HEK293 (cell line): ENCODE measurements around the gene TCF3.

Source experiments
- CTCF ChIA-PET: fragments of 350-600 bp; formaldehyde crosslinking; extraction: SDS; loops from one replicate; lab custom pipeline; 2021; ENCODE audit warnings: antibody characterized with exemption; lab: Yijun Ruan, JAX
- POLR2A ChIA-PET: fragments of 300-600 bp; formaldehyde crosslinking; extraction: SDS; loops from one replicate; lab custom pipeline; 2020; ENCODE audit warnings: antibody characterized with exemption, inconsistent platforms; lab: Yijun Ruan, JAX
- H3K27ac ChIP-seq: fragments of 200-500 bp; sonication (Bioruptor generic); 2 replicates; pipeline ENCODE4 v1.5.1; 2014; ENCODE audit warnings: low read depth, low read length, control low read depth, inconsistent platforms; ENCODE audit errors: extremely low read depth
- H3K36me3 ChIP-seq, 2 experiments: fragments of 200-500 bp in 1 of 2; sonication (Bioruptor generic) in 1 of 2; 1 replicate in 1 of 2; 2 replicates in 1 of 2; pipeline ENCODE4 v1.5.1; 2014 to 2017; ENCODE audit warnings: inconsistent platforms in 2 of 2, low read length in 2 of 2; ENCODE audit not compliant: control insufficient read depth in 2 of 2, insufficient read depth in 1 of 2
- H3K4me1 ChIP-seq: fragments of 200-500 bp; sonication (Bioruptor generic); 2 replicates; pipeline ENCODE4 v1.5.1; 2014; ENCODE audit warnings: mild to moderate bottlenecking, low read length, inconsistent platforms; ENCODE audit not compliant: control insufficient read depth, insufficient read depth
- H3K4me3 ChIP-seq: 2 replicates; pipeline ENCODE4 v1.5.1; 2011; ENCODE audit warnings: low read depth, mild to moderate bottlenecking, control low read depth, low read length, moderate library complexity
- H3K9me3 ChIP-seq: fragments of 200-500 bp; sonication (Bioruptor generic); 2 replicates; pipeline ENCODE4 v1.5.1; 2014; ENCODE audit warnings: low read depth, low read length, inconsistent platforms; ENCODE audit not compliant: control insufficient read depth, insufficient read depth
- EGR2 ChIP-seq: fragments of 450-650 bp; formaldehyde crosslinking; IDR thresholded peaks from 2 replicates; pipeline ENCODE4 v1.5.1; 2016; ENCODE audit warnings: low read depth, missing biosample characterization, missing genetic modification characterization
- GLIS1 ChIP-seq: fragments of 450-650 bp; formaldehyde crosslinking; IDR thresholded peaks from 2 replicates; pipeline ENCODE4 v1.5.1; 2016; ENCODE audit warnings: missing biosample characterization, missing genetic modification characterization
- GLIS2 ChIP-seq: fragments of 450-650 bp; formaldehyde crosslinking; IDR thresholded peaks from 2 replicates; pipeline ENCODE4 v1.5.1; 2016; ENCODE audit warnings: missing biosample characterization, missing genetic modification characterization
- PRDM1 ChIP-seq: fragments of 450-650 bp; formaldehyde crosslinking; IDR thresholded peaks from 2 replicates; pipeline ENCODE4; 2016; ENCODE audit warnings: missing biosample characterization, missing genetic modification characterization
- TCF7L2 ChIP-seq: IDR thresholded peaks from 2 replicates; pipeline ENCODE4 v1.6.1; 2011; ENCODE audit warnings: low read depth, mild to moderate bottlenecking, inconsistent platforms, low read length, moderate library complexity, borderline replicate concordance
- TSHZ1 ChIP-seq: fragments of 450-650 bp; formaldehyde crosslinking; IDR thresholded peaks from 2 replicates; pipeline ENCODE4 v1.5.1; 2016; ENCODE audit warnings: missing biosample characterization, missing genetic modification characterization, borderline replicate concordance
- ZBTB20 ChIP-seq: fragments of 450-650 bp; formaldehyde crosslinking; IDR thresholded peaks from 2 replicates; pipeline ENCODE4 v1.5.1; 2016; ENCODE audit warnings: missing biosample characterization, missing genetic modification characterization
- ZBTB21 ChIP-seq: fragments of 450-650 bp; formaldehyde crosslinking; IDR thresholded peaks from 2 replicates; pipeline ENCODE4 v1.5.1; 2017; ENCODE audit warnings: missing biosample characterization, missing genetic modification characterization
- ZIC2 ChIP-seq: fragments of 450-650 bp; formaldehyde crosslinking; IDR thresholded peaks from 2 replicates; pipeline ENCODE4 v1.5.1; 2016; ENCODE audit warnings: missing biosample characterization, missing genetic modification characterization
- ZNF138 ChIP-seq: fragments of 450-650 bp; formaldehyde crosslinking; IDR thresholded peaks from 2 replicates; pipeline ENCODE4 v1.5.1; 2016; ENCODE audit warnings: missing biosample characterization, missing genetic modification characterization, borderline replicate concordance
- ZNF140 ChIP-seq: fragments of 450-650 bp; formaldehyde crosslinking; IDR thresholded peaks from 2 replicates; pipeline ENCODE4 v1.5.1; 2016; ENCODE audit warnings: missing biosample characterization, missing genetic modification characterization
- ZNF18 ChIP-seq: fragments of 450-650 bp; formaldehyde crosslinking; IDR thresholded peaks from 2 replicates; pipeline ENCODE4 v1.5.1; 2016; ENCODE audit warnings: missing biosample characterization, missing genetic modification characterization
- ZNF514 ChIP-seq: fragments of 450-650 bp; formaldehyde crosslinking; IDR thresholded peaks from 2 replicates; pipeline ENCODE4 v1.5.1; 2016; ENCODE audit warnings: missing biosample characterization, missing genetic modification characterization
- ZNF529 ChIP-seq: fragments of 450-650 bp; formaldehyde crosslinking; IDR thresholded peaks from 2 replicates; pipeline ENCODE4 v1.5.1; 2017; ENCODE audit warnings: missing genetic modification characterization, missing biosample characterization; ENCODE audit not compliant: insufficient replicate concordance
- ZNF530 ChIP-seq: fragments of 450-650 bp; formaldehyde crosslinking; IDR thresholded peaks from 2 replicates; pipeline ENCODE4 v1.5.1; 2016; ENCODE audit warnings: low read depth, missing biosample characterization, missing genetic modification characterization
- ZNF544 ChIP-seq: fragments of 450-650 bp; formaldehyde crosslinking; IDR thresholded peaks from 2 replicates; pipeline ENCODE4 v1.5.0; 2017; ENCODE audit warnings: missing biosample characterization, missing genetic modification characterization
- ZNF555 ChIP-seq: fragments of 450-650 bp; formaldehyde crosslinking; conservative IDR thresholded peaks from 2 replicates; pipeline ENCODE4 v1.5.1; 2017; ENCODE audit warnings: missing biosample characterization, mild to moderate bottlenecking, missing genetic modification characterization, inconsistent platforms
- ZNF560 ChIP-seq: fragments of 450-650 bp; formaldehyde crosslinking; IDR thresholded peaks from 2 replicates; pipeline ENCODE4 v1.5.1; 2017; ENCODE audit warnings: missing biosample characterization, missing genetic modification characterization, borderline replicate concordance
- ZNF596 ChIP-seq: fragments of 450-650 bp; IDR thresholded peaks from 2 replicates; pipeline ENCODE4 v1.5.0; 2018; ENCODE audit warnings: missing biosample characterization, mild to moderate bottlenecking, missing genetic modification characterization, moderate library complexity
- ZNF624 ChIP-seq: fragments of 450-650 bp; formaldehyde crosslinking; IDR thresholded peaks from 2 replicates; pipeline ENCODE4 v1.5.1; 2017; ENCODE audit warnings: missing biosample characterization, missing genetic modification characterization
- ZNF626 ChIP-seq: fragments of 450-650 bp; sonication (Bioruptor Pico); formaldehyde crosslinking; IDR thresholded peaks from 2 replicates; pipeline ENCODE4 v1.5.1; 2018; ENCODE audit warnings: missing biosample characterization, missing genetic modification characterization, inconsistent platforms
- ZNF664 ChIP-seq: fragments of 450-650 bp; formaldehyde crosslinking; IDR thresholded peaks from 2 replicates; pipeline ENCODE4 v1.5.1; 2016; ENCODE audit warnings: missing biosample characterization, missing genetic modification characterization
- ZNF747 ChIP-seq: fragments of 450-650 bp; formaldehyde crosslinking; IDR thresholded peaks from 2 replicates; pipeline ENCODE4 v1.5.1; 2016; ENCODE audit warnings: missing biosample characterization, missing genetic modification characterization
- ZNF76 ChIP-seq: fragments of 450-650 bp; formaldehyde crosslinking; IDR thresholded peaks from 2 replicates; pipeline ENCODE4; 2016; ENCODE audit warnings: low read depth, missing biosample characterization, missing genetic modification characterization, borderline replicate concordance
- ZNF792 ChIP-seq: fragments of 450-650 bp; formaldehyde crosslinking; IDR thresholded peaks from 2 replicates; pipeline ENCODE4 v1.5.1; 2016; ENCODE audit warnings: missing biosample characterization, missing genetic modification characterization
- TF ChIP-seq, protein P1 (sequence below): fragments of 450-650 bp; formaldehyde crosslinking; IDR thresholded peaks from 2 replicates; pipeline ENCODE4 v1.5.1; 2016; ENCODE audit warnings: missing biosample characterization, missing genetic modification characterization

TCF3 gene

GRCh38 chr19:1650650-1651567 lies 1.5 kb downstream of the TCF3 start (continued):
- TF ChIP-seq, protein P1, sequence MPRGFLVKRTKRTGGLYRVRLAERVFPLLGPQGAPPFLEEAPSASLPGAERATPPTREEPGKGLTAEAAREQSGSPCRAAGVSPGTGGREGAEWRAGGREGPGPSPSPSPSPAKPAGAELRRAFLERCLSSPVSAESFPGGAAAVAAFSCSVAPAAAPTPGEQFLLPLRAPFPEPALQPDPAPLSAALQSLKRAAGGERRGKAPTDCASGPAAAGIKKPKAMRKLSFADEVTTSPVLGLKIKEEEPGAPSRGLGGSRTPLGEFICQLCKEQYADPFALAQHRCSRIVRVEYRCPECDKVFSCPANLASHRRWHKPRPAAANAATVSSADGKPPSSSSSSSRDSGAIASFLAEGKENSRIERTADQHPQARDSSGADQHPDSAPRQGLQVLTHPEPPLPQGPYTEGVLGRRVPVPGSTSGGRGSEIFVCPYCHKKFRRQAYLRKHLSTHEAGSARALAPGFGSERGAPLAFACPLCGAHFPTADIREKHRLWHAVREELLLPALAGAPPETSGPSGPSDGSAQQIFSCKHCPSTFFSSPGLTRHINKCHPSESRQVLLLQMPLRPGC (tag by site-specific recombination): no peak
- TF ChIP-seq TCF7L2 (no peak), ZNF624 (tag by site-specific recombination) (no peak), ZNF140 (tag by site-specific recombination) (no peak), ZNF544 (tag by site-specific recombination) (no peak), ZNF18 (tag by site-specific recombination) (peak; percentile 71), ZNF560 (no peak)

- no peak overlapping the region for H3K4me3 ChIP-seq
- H3K27ac ChIP-seq: no peak overlapping the region; the same call in 1 of the 2 replicates
- POLR2A ChIA-PET: interaction anchor here (0.6 to 0.7 kb wide), 2 partner anchors 14 to 184 kb away, joined by 3 read pairs; no protein-coding TSS in a partner anchor
- no peaks in the 10 kb centered on the region for H3K9me3 ChIP-seq
- peaks cover 6 to 50% of the 10 kb centered on the region in 2 experiments; a peak in 2 of 3 replicates for H3K36me3 ChIP-seq
- H3K4me1 ChIP-seq: peaks cover 3% of the 10 kb centered on the region; the same call in 1 of the 2 replicates
- CTCF ChIA-PET: interaction anchor here (0.6 to 1.3 kb wide), 6 partner anchors 9 to 104 kb away, joined by 3 to 6 read pairs (median 3); no protein-coding TSS in a partner anchor
- TF ChIP-seq ZNF747 (no peak), TSHZ1 (tag by site-specific recombination) (no peak), GLIS1 (tag by site-specific recombination) (peak; percentile 81), ZIC2 (tag by site-specific recombination) (peak; percentile 61; the same call in 1 of the 2 replicates), ZNF138 (no peak), ZNF529 (tag by site-specific recombination) (no peak), ZNF596 (tag by site-specific recombination) (no peak), ZNF626 (tag by site-specific recombination) (no peak), PRDM1 (tag by site-specific recombination) (no peak), GLIS2 (tag by site-specific recombination) (no peak), ZNF530 (tag by site-specific recombination) (no peak), ZBTB21 (no peak), ZNF664 (tag by site-specific recombination) (no peak), ZNF555 (tag by site-specific recombination) (no peak), ZNF76 (tag by site-specific recombination) (no peak), ZBTB20 (tag by site-specific recombination) (peak; percentile 33; the same call in 1 of the 2 replicates), ZNF792 (tag by site-specific recombination) (no peak), EGR2 (no peak), ZNF514 (no peak)
- TF ChIP-seq, protein P1 (tag by site-specific recombination): no peak
Observed at GRCh38 chr19:1649706-1650649, 2.4 kb downstream of the TCF3 start.
